GM19043 (cell line): ENCODE data around the gene ACOXL.

Experiments used
- ATAC-seq: cut with Tn5 transposase; IDR thresholded peaks from one replicate; pipeline ENCODE4 v1.9.1; 2021; ENCODE audit warnings: low read depth; ENCODE audit not compliant: unreplicated experiment

ACOXL gene

GRCh38 chr2:111145103-111145760 lies 412.9 kb downstream of the ACOXL start:
- ATAC-seq, result no peak

- no peak for ATAC-seq
These were observed 413.6 kb downstream of the ACOXL start for GRCh38 chr2:111145951-111146350.

DNA sequence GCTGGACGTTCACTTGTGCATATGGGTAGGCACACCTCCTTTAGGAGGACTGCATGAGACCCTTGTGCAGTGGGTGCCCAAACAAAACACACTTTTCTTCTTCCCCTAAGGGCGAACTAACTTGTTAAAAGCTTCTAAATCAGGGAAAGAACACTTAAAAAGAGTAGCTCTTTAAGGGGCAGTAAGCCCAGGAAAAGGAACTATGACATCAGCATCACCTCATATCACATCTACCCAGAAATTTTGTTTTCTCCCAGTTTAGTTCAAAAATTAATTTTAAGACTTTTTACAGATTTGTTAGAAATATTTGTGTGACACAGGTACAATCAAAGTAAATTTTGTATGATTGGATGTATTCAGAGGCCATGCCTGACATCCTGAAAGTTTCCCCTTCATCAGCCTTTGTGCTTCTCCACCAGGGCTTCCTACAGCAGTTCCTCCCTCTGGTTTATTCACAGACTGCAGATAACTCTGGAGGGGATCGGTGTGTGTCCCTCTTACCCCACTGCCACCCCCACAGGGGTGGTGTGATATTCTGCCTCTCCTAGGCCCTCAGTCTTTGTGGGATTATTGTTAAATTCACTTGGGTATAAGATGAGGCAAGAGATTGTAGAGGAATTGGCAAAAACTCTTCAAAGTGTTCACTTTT lies 416.0 kb downstream of the ACOXL start:
- ATAC-seq, result no peak

GRCh38 chr2:111148925-111149324 lies 416.6 kb downstream of the ACOXL start:
- ATAC-seq, result no peak

DNA sequence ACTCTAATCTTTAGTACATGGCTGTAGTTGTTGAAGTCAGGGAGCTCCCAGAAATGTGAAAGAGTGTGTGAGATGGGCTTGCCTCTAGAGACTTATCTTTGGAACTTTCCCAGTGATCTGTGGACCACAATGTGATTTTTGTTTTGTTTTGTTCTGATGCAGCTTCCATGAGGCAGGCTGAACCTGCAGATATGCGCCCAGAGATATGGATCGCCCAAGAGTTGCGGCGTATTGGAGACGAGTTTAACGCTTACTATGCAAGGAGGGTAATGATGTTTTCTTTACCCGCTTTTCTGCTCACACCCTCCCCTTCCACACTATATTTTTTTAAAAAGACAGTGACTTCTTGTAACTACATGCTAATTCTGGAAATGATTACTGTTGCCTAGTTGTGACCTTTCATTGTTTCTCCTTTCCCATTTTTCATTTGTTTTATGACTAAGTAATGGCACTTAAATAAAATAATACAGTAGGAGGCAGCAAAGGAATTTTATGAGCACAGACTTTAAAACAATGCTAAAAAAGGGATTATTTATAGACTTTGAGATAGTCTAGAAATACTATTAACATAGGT lies 417.6 kb downstream of the ACOXL start:
- no peak for ATAC-seq

DNA sequence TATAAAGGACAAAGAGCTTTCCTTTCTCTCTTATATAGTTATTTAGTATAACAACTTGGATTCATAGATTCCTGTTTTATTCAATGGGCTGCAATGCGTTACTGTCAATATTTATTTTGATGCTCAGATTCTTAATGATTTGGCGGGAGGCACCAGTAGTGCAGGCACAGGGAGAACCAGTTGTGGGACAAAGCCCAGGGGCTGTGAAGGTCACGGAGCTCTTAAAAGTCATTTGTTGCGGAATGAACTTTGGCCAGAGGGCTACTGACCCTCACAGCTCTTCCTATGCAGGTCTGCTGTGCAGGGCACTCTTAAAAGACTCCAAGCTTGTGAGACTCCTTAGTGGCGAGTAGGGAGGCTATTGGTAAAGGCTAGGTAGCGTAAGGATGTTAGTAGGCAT lies 422.4 kb downstream of the ACOXL start:
- ATAC-seq, result no peak

- no peak for ATAC-seq
These were observed 423.2 kb downstream of the ACOXL start for GRCh38 chr2:111155610-111156009.

DNA sequence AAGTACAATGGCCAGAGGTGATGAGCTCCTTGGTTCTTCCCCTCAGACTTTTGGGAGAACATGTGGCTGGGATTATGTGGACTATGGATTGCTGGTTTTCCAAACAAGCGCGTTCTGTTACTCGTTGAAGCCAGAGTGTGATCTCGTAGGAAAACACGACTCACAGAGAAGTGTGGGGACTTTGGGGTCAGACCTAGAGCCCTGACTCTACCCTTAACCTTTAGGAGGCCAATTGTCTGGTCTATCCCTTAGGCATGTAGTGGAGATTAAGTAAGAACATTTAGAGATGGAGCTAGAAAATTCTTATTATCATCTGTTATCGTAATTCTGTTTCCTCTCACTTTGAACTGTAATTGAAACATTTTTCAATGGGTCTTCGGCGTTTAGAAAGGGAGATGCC lies 424.2 kb downstream of the ACOXL start:
- ATAC-seq, result no peak

DNA sequence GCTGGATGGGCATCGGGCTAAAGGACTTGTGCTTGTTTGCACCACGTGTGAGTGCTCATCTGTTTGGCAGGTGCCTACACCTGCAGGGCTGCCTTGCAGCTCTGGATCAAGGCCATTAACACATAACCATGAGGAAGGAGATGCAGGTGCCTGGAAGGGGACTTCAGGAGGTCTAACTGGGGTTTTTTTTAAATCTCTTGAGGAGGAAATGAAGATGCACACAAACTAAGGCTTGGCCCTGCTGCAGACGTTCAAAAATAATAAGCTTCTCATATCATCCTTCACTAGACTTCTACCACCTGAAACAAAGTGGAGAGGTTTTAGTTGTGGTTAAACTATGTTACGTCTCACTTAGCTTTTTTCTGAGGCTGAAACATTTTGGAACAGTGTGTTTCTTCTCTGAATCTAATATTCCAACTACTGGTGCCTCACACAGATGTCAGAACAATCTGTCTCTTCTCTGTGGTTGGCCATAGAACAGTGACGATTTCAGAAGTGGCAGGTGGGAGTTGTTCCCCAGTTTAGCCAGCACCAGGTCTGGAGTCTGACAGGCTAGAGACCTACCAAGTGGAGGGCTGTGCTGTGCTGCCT lies 424.8 kb downstream of the ACOXL start:
- peak; percentile 62 for ATAC-seq

DNA sequence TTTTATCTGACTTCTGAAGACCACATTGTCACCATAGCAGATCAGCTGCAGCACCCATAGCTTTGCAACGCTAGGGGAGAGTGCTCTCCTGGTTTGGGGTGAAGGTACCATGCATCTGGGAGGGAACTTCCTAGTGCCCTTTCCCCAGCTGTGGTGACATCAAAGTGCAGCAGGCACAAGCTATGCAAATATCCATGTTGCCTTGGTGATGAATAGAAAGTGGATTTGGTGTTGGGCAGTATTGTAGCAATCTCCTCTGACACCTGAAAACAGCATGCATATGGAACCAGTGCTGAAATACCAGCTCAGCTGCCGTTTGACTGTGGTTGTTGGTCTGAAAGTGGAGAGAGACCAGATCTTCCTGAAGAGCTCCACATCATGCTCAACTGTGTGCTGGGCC lies 425.4 kb downstream of the ACOXL start:
- peak; percentile 49 for ATAC-seq

DNA sequence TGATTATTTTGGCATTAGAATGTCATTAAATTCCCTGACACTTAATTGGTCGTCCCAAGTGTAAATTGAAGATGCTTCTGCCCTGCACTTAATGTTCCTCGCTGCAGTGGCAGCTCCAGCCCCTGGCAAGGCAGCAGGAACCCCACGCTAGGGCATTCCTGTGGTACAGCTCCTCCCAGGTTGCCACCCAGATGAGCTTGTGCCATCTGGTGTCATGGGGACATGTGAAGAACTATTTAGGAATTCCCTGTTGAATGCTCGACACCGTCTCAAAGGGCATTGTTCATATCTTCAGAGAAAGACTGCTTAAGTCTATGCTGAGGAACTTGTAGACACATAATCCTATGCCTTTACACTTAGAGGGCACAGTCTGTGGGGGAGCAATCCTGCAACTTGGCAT lies 427.3 kb downstream of the ACOXL start:
- ATAC-seq, result no peak

DNA sequence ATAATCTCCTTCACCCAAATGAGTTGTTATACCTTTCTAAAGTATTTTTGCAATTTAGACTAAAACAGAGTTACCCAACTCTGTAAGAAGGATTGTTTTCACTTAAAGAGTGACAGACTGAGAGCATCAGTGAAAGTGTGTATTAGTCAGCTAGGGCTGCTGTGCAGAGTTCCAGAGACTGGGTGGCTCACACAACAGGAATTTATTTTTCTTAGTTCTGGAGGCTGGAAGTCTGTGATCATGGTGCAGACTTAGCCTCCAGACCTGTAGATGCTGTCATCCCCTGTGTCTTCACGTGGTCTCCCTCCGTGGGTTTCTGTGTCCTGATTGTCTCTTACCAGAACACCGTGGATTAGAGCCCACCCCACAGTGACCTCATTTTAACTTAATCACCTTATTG lies 428.4 kb downstream of the ACOXL start:
- no peak for ATAC-seq

GRCh38 chr2:111161971-111162370 lies 429.6 kb downstream of the ACOXL start:
- no peak for ATAC-seq

GRCh38 chr2:111162718-111163331 lies 430.5 kb downstream of the ACOXL start:
- ATAC-seq, result no peak

DNA sequence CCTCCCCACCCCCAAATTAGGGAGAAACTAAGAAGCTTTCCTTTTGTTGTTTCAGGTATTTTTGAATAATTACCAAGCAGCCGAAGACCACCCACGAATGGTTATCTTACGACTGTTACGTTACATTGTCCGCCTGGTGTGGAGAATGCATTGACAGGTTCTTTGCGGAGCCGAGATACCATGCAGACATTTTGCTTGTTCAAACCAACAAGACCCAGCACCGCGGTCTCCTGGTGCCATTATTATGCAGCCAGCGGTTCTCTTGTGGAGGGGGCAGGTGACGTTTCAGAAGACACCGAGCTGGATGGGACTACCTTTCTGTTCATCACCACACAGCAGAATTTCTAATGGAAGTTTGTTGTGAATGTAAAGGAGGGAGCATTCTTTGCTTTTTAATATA lies 431.7 kb downstream of the ACOXL start:
- ATAC-seq, result no peak

DNA sequence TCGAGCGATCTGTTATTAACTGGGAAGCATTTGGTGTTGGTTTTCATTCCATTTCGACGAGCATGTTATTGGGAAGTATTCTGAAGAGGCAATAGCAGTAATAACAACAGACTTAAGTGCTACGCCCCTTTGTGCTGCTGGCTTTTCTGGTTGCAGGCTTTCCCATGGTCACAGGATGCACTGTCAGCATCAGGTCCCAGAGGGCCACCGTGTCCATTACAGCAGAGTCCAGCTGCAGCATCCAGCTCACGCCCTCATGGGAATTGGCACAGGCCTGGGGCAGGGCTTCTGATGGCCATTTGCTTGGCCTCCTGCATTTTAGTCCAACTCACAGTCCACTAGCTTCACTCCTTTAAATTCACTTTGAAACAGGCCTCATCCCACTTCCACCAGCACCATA lies 432.7 kb downstream of the ACOXL start:
- no peak for ATAC-seq

DNA sequence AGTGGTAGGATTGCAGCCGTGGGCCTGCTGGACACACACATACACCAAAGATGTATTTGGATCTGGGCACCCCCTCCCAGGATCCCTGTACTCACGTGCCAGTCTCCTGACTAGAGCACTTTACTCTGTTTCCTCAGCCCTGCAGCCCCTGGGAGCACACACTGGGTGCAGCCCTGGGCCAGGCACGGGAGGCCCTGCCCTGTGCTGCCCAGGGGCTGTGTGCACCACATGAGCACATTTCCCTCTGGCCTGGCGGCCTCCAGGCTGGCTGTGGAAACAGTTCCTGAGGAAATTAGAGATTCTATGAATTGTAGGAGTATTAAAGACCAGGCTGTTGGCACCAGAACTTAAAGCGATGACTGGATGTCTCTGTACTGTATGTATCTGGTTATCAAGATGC lies 433.7 kb downstream of the ACOXL start:
- ATAC-seq, result no peak

- no peak for ATAC-seq
These were observed 434.9 kb downstream of the ACOXL start for GRCh38 chr2:111167076-111167862.

- no peak for ATAC-seq
These were observed 435.4 kb downstream of the ACOXL start for GRCh38 chr2:111167863-111168162.
